Activated CD4-positive, alpha-beta T cell treated with anti-CD3 and anti-CD28 coated beads for 1 hour (primary cell): ENCODE data around the gene KNG1.
A peak's percentile ranks its signal among the peaks of the same experiment; 100 is the strongest.

ENCODE experiments used
- DNase-seq: peaks from one replicate; pipeline ENCODE4 v3.0.0-alpha.2; 2020

Gene KNG1

DNA sequence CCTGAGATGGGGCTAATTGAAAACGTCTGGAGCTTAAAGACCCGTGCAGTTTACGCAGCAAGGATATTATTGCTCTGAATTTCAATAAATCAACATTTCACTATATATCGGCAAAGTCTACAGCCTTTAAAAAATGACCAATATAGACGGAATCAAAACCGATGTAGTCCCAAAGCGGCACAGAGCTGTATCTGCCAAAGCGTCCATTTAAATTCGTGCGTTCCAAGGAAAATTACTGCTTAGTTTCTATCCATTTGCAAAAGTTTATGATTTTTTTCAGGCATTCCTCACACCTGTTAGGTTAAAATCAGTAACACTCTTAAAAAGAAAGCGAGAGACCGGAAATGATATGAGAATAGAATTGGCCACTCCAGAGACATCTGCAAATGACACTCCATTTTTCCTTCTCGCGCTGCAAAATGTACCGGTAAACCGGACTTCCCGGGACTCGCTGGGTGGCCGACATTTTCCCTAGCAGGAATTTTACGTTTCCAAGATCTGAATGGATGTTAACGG lies 65.4 kb downstream of the KNG1 start:
- no peak for DNase-seq

- peak; percentile 87 for DNase-seq
Observed at GRCh38 chr3:186783058-186783730, 66.0 kb downstream of the KNG1 start, which contains the start of gene EIF4A2. Gene EIF4A2 (plus strand): TSS chr3:186783577. CDS start chr3:186783611, 34 bp downstream.

- DNase-seq: peak; percentile 70
Observed at GRCh38 chr3:186783731-186784515, 66.8 kb downstream of the KNG1 start.

DNA sequence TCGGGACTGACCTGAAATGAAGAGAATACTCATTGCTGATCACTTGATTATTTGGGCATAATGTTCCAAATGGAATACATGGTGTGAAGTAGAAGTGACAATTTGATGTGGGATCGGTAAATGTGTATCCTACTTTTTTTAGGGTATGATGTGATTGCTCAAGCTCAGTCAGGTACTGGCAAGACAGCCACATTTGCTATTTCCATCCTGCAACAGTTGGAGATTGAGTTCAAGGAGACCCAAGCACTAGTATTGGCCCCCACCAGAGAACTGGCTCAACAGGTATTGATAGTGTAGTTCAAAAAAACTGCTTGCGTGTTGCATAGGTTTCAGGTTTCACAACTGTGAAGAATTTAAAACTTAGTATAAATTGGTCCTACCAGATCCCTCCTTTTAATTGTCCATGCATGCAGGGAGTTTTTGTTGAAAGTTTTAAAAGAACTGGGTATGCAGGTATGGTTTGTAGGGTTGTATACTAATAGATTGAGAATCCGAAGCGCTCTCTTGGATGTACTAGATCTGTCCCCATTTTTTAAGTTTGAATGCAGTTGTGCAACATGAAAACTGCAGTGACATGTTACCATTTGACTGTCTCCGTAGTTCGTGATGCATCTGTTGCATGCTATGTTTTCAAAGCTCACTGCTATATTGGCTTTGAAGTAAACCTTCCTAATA lies 67.8 kb downstream of the KNG1 start:
- DNase-seq: no peak

DNA sequence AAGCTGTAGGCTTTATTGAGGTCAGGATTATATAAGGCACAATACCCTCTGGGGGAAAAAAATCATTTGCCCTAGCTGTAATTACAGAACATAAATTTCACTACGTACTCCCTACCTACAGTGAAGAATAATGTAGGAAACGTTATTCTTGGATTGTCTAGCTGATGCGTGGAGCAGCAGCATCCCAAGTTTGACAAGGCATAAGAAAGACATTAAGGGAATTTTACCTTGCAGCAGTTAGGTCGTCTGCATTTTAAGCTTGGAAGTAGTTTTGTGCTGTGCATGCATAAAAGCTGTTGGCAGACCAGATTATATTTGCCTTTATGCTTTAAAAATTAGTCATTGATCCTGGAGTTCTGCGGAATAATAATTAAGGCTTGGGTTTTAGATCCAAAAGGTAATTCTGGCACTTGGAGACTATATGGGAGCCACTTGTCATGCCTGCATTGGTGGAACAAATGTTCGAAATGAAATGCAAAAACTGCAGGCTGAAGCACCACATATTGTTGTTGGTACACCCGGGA lies 68.4 kb downstream of the KNG1 start:
- DNase-seq: no peak

GRCh38 chr3:186786922-186787321 lies 69.8 kb downstream of the KNG1 start:
- DNase-seq: no peak

GRCh38 chr3:186787642-186788481 lies 70.7 kb downstream of the KNG1 start:
- DNase-seq: no peak

DNA sequence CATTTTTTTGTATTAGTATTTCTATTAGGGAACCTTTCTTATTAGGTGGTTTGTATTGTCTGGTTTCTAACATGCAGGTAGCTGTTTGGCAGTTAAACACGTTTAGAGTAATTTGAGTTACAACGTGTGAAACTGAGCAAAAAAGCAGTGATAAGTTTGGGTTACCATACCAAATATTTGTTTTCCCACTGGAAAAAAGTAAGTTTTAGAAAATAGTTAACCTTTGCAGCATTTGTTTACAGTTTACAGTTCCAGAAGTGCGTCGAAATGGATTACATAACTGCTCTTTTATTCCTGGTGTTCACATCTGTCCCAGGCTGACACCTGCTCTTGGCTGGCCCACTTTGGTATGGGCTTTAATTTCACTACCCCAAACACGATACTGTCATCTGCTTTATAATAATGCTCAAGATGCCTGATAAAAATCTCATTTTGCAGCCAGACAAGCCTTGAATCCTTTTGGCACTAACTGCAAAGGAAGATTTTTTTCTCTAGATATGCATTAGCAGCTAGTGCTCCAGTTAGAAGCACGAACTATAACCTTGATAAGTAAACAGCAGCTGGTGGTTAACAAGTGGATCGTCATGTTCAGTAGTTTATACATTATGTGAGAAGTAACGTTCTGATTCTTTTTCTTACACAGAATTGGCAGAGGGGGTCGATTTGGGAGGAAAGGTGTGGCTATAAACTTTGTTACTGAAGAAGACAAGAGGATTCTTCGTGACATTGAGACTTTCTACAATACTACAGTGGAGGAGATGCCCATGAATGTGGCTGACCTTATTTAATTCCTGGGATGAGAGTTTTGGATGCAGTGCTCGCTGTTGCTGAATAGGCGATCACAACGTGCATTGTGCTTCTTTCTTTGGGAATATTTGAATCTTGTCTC lies 71.6 kb downstream of the KNG1 start:
- DNase-seq: no peak

DNA sequence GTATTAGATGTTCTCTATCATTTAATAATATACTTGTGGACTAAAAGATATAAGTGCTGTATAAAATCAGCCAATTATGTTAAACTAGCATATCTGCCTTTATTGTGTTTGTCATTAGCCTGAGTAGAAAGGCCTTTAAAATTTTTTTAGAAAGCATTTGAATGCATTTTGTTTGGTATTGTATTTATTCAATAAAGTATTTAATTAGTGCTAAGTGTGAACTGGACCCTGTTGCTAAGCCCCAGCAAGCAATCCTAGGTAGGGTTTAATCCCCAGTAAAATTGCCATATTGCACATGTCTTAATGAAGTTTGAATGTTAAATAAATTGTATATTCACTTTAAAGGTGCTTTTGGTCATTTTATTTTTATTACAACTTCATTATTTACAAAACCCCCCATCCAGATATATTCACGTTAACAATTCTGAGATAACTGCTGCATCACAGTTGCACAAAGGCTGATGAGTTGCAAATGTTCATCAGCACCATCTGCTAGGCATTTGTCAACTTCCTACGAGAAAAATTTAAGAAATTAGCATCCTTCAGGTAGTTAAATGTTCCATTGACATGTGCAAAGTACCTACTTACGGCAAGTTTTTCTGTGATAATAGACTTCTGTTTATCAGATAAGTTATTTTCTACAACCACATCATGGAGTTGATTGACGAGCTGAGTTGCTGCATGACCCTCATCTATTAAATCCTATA lies 72.5 kb downstream of the KNG1 start:
- no peak for DNase-seq

- DNase-seq: no peak
Observed at GRCh38 chr3:186790261-186790981, 73.3 kb downstream of the KNG1 start.
